ENCODE data around the gene SLIT1. TPM values are rescaled to one million over a fixed set of nuclear protein-coding genes. Genes with fewer than 3 reads are reported as not detected.

The SLIT1 gene
- total RNA-seq, 1 experiment from 2014 or later, result 0.41 TPM

GRCh38 chr10:97168645-97169044 lies 17.1 kb downstream of the SLIT1 start:
- Histone ChIP-seq H3K4me1 (no peaks in the 10 kb centered on the region; the same call in 1 of the 2 replicates), H3K9me3 (no peaks in the 10 kb centered on the region), H3K36me3 (ENCODE audit: control insufficient read depth, insufficient read depth, low read length) (no peaks in the 10 kb centered on the region), H3K27me3 (replicated peaks; ENCODE audit: control insufficient read depth, insufficient read depth, low read length) (no peaks in the 10 kb centered on the region), H3K4me3 (ENCODE audit: low read depth, low read length) (no peak overlapping the region)
- DNase-seq, result no peak
- H3K27ac Mint-ChIP-seq (ENCODE audit: unreplicated experiment), result no peak overlapping the region
- POLR2A ChIA-PET, result no interaction called here
- intact Hi-C loops (cut with micrococcal nuclease; ENCODE audit: unreplicated experiment), result no loop called here
- no peaks in the 10 kb centered on the region for H3K4me1 Mint-ChIP-seq (ENCODE audit: low read depth, unreplicated experiment)
- no peaks in the 10 kb centered on the region for H3K9me3 Mint-ChIP-seq (ENCODE audit: unreplicated experiment)
- no TSS peak for BruUV-seq (replicated peaks)
- H3K27me3 Mint-ChIP-seq (ENCODE audit: insufficient read depth, unreplicated experiment), result peaks cover 3% of the 10 kb centered on the region
- no peak for TF ChIP-seq CTCF (IDR thresholded peaks at IDR 0.05; ENCODE audit: insufficient read depth in 1 of 2, low read depth in 1 of 2, low read length in 1 of 2, severe bottlenecking in 1 of 2, unreplicated experiment in 1 of 2)
- H3K4me3 Mint-ChIP-seq (ENCODE audit: unreplicated experiment), result no peak overlapping the region
- CTCF ChIA-PET, result no interaction called here
- H3K36me3 Mint-ChIP-seq (ENCODE audit: insufficient read depth, unreplicated experiment), result no peaks in the 10 kb centered on the region

GRCh38 chr10:97165499-97165898 lies 20.3 kb downstream of the SLIT1 start:
- H3K27ac Mint-ChIP-seq (ENCODE audit: unreplicated experiment), result no peak overlapping the region
- H3K4me1 ChIP-seq, result no peaks in the 10 kb centered on the region; the same call in 1 of the 2 replicates
- BruUV-seq (replicated peaks), result no TSS peak
- CTCF ChIA-PET, result interaction anchor here (1.1 kb wide), 1 partner anchor 45 kb away, joined by 5 read pairs; no protein-coding TSS in a partner anchor
- no peaks in the 10 kb centered on the region for H3K36me3 ChIP-seq (ENCODE audit: control insufficient read depth, insufficient read depth, low read length)
- no peak for DNase-seq
- no peaks in the 10 kb centered on the region for H3K9me3 ChIP-seq
- H3K4me3 ChIP-seq (ENCODE audit: low read depth, low read length), result no peak overlapping the region
- no peak overlapping the region for H3K4me3 Mint-ChIP-seq (ENCODE audit: unreplicated experiment)
- H3K27me3 Mint-ChIP-seq (ENCODE audit: insufficient read depth, unreplicated experiment), result no peaks in the 10 kb centered on the region
- H3K4me1 Mint-ChIP-seq (ENCODE audit: low read depth, unreplicated experiment), result no peaks in the 10 kb centered on the region
- intact Hi-C loops (cut with micrococcal nuclease; ENCODE audit: unreplicated experiment), result no loop called here
- no peaks in the 10 kb centered on the region for H3K9me3 Mint-ChIP-seq (ENCODE audit: unreplicated experiment)
- no peak for TF ChIP-seq CTCF (IDR thresholded peaks at IDR 0.05; ENCODE audit: insufficient read depth in 1 of 2, low read depth in 1 of 2, low read length in 1 of 2, severe bottlenecking in 1 of 2, unreplicated experiment in 1 of 2)
- no peaks in the 10 kb centered on the region for H3K27me3 ChIP-seq (replicated peaks; ENCODE audit: control insufficient read depth, insufficient read depth, low read length)
- POLR2A ChIA-PET, result interaction anchor here (0.5 kb wide), 1 partner anchor 84 kb away, joined by 3 read pairs; no protein-coding TSS in a partner anchor
- no peaks in the 10 kb centered on the region for H3K36me3 Mint-ChIP-seq (ENCODE audit: insufficient read depth, unreplicated experiment)

- CTCF ChIA-PET, result no interaction called here
- Mint-ChIP-seq H3K36me3 (ENCODE audit: insufficient read depth, unreplicated experiment) (no peaks in the 10 kb centered on the region), H3K27me3 (ENCODE audit: insufficient read depth, unreplicated experiment) (peaks cover 3% of the 10 kb centered on the region), H3K27ac (ENCODE audit: unreplicated experiment) (no peak overlapping the region), H3K4me1 (ENCODE audit: low read depth, unreplicated experiment) (no peaks in the 10 kb centered on the region), H3K9me3 (ENCODE audit: unreplicated experiment) (no peaks in the 10 kb centered on the region), H3K4me3 (ENCODE audit: unreplicated experiment) (no peak overlapping the region)
- DNase-seq, result no peak
- H3K4me1 ChIP-seq, result no peaks in the 10 kb centered on the region
- no peaks in the 10 kb centered on the region for H3K36me3 ChIP-seq (ENCODE audit: control insufficient read depth, insufficient read depth, low read length)
- POLR2A ChIA-PET, result no interaction called here
- no peak for TF ChIP-seq CTCF (IDR thresholded peaks at IDR 0.05; ENCODE audit: insufficient read depth in 1 of 2, low read depth in 1 of 2, low read length in 1 of 2, severe bottlenecking in 1 of 2, unreplicated experiment in 1 of 2)
- H3K27me3 ChIP-seq (replicated peaks; ENCODE audit: control insufficient read depth, insufficient read depth, low read length), result no peaks in the 10 kb centered on the region; the same call in 1 of the 2 replicates
- H3K4me3 ChIP-seq (ENCODE audit: low read depth, low read length), result no peak overlapping the region
- intact Hi-C loops (cut with micrococcal nuclease; ENCODE audit: unreplicated experiment), result no loop called here
- H3K9me3 ChIP-seq, result no peaks in the 10 kb centered on the region
- no TSS peak for BruUV-seq (replicated peaks)
These were observed 21.8 kb downstream of the SLIT1 start for GRCh38 chr10:97163781-97164501.

All from Caco-2 (cell line).